Muscle layer of colon (tissue), 2 donors: ENCODE measurements around the gene OOSP1.
"Not testable (repeated sequence)": the region's sequence is repeated elsewhere in the genome, so short reads cannot be mapped to it uniquely, and the experiment has no call there.

Experiments
- H3K27ac ChIP-seq: one replicate; pipeline ENCODE4 v1.7.0; 2013; ENCODE audit warnings: low read depth, mild to moderate bottlenecking, low read length, moderate library complexity
- H3K27me3 ChIP-seq, 2 donors: one replicate each; pipeline ENCODE4 v1.7.0; 2013; ENCODE audit warnings: low read length in 2 of 2, mild to moderate bottlenecking in 2 of 2; ENCODE audit not compliant: insufficient read depth in 2 of 2, control insufficient read depth in 1 of 2
- H3K36me3 ChIP-seq: one replicate; pipeline ENCODE4 v1.7.0; 2013; ENCODE audit warnings: mild to moderate bottlenecking, low read length; ENCODE audit not compliant: insufficient read depth
- H3K4me1 ChIP-seq: one replicate; pipeline ENCODE4 v1.7.0; 2013; ENCODE audit warnings: mild to moderate bottlenecking, low read length; ENCODE audit not compliant: insufficient read depth
- H3K4me3 ChIP-seq, 2 donors: one replicate each; pipeline ENCODE4 v1.7.0; 2013; ENCODE audit warnings: low read length in 2 of 2, low read depth in 1 of 2, mild to moderate bottlenecking in 1 of 2, moderate library complexity in 1 of 2
- H3K9ac ChIP-seq: one replicate; pipeline ENCODE4 v1.7.0; 2013; ENCODE audit warnings: low read length
- H3K9me3 ChIP-seq: one replicate; pipeline ENCODE4 v1.7.0; 2013; ENCODE audit warnings: mild to moderate bottlenecking, low read length
- donor health status: abdominal sarcoma.
- donor health status: Adenocarcinoma of cecum.

OOSP1 gene

DNA sequence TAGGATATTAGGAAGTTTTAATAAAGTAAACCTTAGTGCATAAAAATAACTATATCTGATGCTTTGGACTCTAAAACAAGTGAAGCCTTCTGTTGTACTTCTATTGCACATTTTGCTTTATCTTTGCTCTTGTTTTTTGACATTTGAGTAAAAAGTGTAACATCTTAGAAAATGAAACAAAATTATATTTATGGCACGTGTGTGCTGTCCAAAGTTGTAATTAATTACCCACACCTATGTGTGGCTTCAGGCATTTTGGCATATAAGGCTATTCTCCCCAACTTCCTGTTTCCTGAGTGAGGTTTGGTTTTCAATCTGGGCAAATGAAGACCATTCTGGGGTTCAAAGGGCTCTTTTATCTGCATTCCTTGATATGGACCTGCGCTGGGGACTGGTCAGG lies at the start of gene OOSP1:
OOSP1 (plus strand) TSS at position 301 of the 400 bp plus-strand sequence; CDS start at position 324, 23 bp downstream.
- Histone ChIP-seq H3K4me1 (no peaks in the 10 kb centered on the region), H3K27me3 (no peaks in the 10 kb centered on the region), H3K36me3 (no peaks in the 10 kb centered on the region), H3K27ac (no peak within 1 kb of the TSS), H3K4me3 (no peak within 1 kb of the TSS), H3K9me3 (no peaks in the 10 kb centered on the region), H3K9ac (no peak within 1 kb of the TSS)

DNA sequence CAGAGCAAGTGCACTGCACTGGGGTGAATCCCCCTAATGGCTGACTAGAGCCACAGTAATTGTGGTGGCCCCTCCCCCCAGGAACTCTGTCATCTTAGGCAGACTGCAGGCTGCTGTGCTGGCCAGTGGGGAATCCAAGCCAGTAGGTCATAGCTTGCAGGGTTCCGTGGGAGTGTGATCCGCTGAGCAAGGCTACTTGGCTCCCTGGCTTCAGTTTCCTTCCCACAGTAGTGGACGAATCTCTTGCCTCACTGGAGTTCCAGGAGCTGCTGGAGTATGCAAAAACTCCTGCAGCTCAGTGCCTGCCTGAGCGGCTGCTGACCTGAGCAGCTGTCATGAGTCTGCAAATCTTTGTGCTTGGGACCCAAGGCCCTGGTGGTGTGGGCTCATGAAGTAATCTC lies 46.5 kb upstream of the OOSP1 start:
- H3K27me3 ChIP-seq = no peaks in the 10 kb centered on the region
- H3K4me3 ChIP-seq = no peak overlapping the region
- no peak overlapping the region for H3K27ac ChIP-seq
- no peaks in the 10 kb centered on the region for H3K36me3 ChIP-seq
- H3K9ac ChIP-seq = no peak overlapping the region
- H3K9me3 ChIP-seq = no peaks in the 10 kb centered on the region
- no peaks in the 10 kb centered on the region for H3K4me1 ChIP-seq

DNA sequence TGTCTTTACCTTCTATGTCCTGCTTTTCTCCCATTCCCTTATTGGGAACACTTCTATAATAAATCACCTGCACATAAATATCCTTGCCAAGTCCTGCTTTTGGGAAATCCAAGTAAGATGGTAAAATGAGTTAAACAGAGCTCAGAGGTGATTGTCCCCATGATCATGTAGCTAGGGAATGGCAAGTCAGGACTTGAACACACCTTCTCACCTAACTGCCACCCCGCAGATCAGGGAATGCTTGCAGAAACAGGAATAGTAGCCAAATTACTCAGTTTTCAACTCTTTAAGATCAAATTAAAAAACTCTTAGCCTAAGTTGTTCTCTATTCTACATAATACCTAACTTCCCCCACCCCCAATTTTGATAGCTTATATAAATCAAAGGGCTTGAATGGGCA lies 43.6 kb upstream of the OOSP1 start:
- Histone ChIP-seq H3K9ac (no peak overlapping the region), H3K36me3 (no peaks in the 10 kb centered on the region), H3K9me3 (no peaks in the 10 kb centered on the region), H3K27me3 (no peaks in the 10 kb centered on the region), H3K4me3 (no peak overlapping the region), H3K27ac (no peak overlapping the region), H3K4me1 (no peaks in the 10 kb centered on the region)

DNA sequence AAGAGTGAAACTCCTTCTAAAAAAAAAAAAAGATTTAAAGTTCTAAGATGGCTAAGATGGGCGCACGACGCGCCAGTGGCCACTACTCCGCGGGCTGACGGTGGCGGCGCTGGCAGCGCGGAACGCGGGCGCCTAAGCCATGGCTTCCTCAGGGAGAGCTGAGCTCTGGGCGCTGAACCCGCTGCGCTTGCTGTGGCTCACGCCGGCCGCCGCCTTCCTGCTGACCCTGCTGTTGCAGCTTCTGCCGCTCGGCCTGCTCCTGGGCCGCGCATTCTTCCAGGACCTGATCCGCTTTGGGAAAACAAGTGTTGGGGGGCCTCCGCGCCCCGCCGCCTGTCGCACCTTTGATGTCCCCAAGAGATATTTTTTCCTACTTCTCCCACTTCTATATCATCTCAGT lies 40.2 kb upstream of the OOSP1 start:
- Histone ChIP-seq H3K27me3 (no peaks in the 10 kb centered on the region), H3K9me3 (no peaks in the 10 kb centered on the region), H3K27ac (no peak overlapping the region), H3K4me1 (no peaks in the 10 kb centered on the region), H3K9ac (no peak overlapping the region), H3K36me3 (no peaks in the 10 kb centered on the region), H3K4me3 (no peak overlapping the region)

- Histone ChIP-seq H3K9me3 (no peaks in the 10 kb centered on the region), H3K36me3 (no peaks in the 10 kb centered on the region), H3K27me3 (no peaks in the 10 kb centered on the region), H3K4me1 (no peaks in the 10 kb centered on the region), H3K4me3 (no peak overlapping the region), H3K27ac (no peak overlapping the region), H3K9ac (no peak overlapping the region)
Observed at GRCh38 chr11:59898650-59899049, 39.6 kb upstream of the OOSP1 start.

GRCh38 chr11:59899532-59899931 lies 38.7 kb upstream of the OOSP1 start:
- Histone ChIP-seq H3K36me3 (no peaks in the 10 kb centered on the region), H3K9me3 (no peaks in the 10 kb centered on the region), H3K27me3 (no peaks in the 10 kb centered on the region), H3K9ac (no peak overlapping the region), H3K4me3 (no peak overlapping the region), H3K27ac (no peak overlapping the region), H3K4me1 (no peaks in the 10 kb centered on the region)

DNA sequence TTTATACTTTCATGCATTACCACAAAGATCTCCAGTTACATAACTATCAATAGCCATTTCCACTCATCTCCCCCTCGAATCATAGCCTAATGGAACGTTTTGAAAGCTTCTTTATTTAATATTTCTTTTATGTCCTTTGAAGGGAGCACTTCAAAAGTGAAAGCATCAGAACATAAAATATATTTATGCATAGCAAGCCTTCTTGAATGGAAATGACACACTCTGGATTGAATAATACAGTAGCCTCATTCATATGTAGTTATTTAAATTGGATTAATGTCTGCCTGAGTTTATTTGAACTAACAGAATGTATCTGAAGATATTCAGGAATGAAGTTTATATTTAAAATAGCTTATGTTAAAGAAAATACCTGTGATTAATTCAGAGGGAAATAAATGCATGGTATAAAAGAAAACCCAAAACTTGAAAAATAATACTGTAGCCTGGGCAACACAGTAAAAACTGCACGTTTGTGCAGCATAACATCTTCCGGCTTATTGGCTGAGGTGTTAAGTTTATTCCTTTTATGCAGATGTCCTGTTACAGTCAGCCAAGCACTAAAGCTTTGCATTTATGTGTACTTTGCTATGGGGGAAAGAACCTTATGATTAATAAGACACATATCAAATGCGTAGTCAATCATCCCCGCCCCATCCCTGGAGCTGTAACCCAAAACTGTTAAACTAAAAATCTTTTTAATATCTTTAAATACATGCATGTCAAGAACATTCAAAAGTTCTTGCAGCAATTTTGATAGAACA lies 37.7 kb upstream of the OOSP1 start:
- Histone ChIP-seq H3K36me3 (no peaks in the 10 kb centered on the region), H3K9ac (no peak overlapping the region), H3K4me3 (no peak overlapping the region), H3K9me3 (no peaks in the 10 kb centered on the region), H3K27me3 (no peaks in the 10 kb centered on the region), H3K4me1 (no peaks in the 10 kb centered on the region), H3K27ac (no peak overlapping the region)

DNA sequence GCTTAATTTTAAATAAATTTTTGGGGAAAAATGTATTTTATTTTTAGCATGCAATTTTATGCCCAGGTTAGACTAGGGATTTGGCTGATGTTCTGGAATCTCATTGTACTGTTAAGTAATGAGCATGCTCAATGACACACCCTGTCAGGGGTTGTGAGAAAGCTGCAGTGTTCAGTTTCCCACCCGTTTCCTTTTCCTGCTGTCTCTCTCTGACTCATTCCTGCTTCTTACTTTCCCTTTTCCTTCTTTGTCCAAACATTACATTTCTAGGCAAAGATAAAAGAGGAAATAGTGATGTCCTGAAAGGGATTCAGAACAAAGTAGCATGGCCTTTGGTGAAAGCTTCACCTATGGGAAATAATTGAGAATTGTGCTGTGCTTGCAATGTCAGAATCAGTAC lies 36.9 kb upstream of the OOSP1 start:
- no peak overlapping the region for H3K9ac ChIP-seq
- H3K27ac ChIP-seq = no peak overlapping the region
- no peaks in the 10 kb centered on the region for H3K36me3 ChIP-seq
- no peak overlapping the region for H3K4me3 ChIP-seq
- H3K27me3 ChIP-seq = no peaks in the 10 kb centered on the region
- H3K9me3 ChIP-seq = no peaks in the 10 kb centered on the region
- H3K4me1 ChIP-seq = no peaks in the 10 kb centered on the region

- H3K27me3 ChIP-seq, H3K36me3 ChIP-seq, H3K9me3 ChIP-seq, H3K4me1 ChIP-seq, H3K27ac ChIP-seq, H3K9ac ChIP-seq, H3K4me3 ChIP-seq: not testable (repeated sequence)
Observed at GRCh38 chr11:59903569-59903968, 34.7 kb upstream of the OOSP1 start.

DNA sequence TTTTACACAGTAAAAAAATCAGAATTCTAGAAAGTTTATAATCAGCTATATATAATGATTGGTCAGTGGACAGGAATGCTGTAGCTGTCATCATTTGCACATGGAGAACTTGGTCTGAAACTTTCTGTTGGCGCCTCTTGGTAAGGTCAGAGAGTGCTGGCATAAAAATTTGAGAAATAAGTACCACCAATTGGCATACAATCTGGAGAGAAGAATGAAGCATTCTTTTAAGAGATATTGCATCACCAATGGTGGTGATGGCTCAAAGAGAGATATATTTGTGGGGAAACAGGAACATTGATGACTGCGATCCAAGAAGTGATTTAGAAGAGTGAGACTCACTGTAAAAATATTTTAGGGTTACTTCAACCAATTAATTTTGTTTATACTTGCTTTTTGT lies 19.8 kb upstream of the OOSP1 start:
- no peaks in the 10 kb centered on the region for H3K36me3 ChIP-seq
- no peaks in the 10 kb centered on the region for H3K27me3 ChIP-seq
- no peaks in the 10 kb centered on the region for H3K4me1 ChIP-seq
- peaks cover 17% of the 10 kb centered on the region for H3K9me3 ChIP-seq
- H3K9ac ChIP-seq = no peak overlapping the region
- H3K27ac ChIP-seq = no peak overlapping the region
- H3K4me3 ChIP-seq = no peak overlapping the region

- Histone ChIP-seq H3K36me3 (no peaks in the 10 kb centered on the region), H3K9me3 (peaks cover 19% of the 10 kb centered on the region), H3K27me3 (no peaks in the 10 kb centered on the region), H3K9ac (no peak overlapping the region), H3K4me3 (no peak overlapping the region), H3K27ac (no peak overlapping the region), H3K4me1 (no peaks in the 10 kb centered on the region)
Observed at GRCh38 chr11:59918987-59919589, 19.1 kb upstream of the OOSP1 start.

DNA sequence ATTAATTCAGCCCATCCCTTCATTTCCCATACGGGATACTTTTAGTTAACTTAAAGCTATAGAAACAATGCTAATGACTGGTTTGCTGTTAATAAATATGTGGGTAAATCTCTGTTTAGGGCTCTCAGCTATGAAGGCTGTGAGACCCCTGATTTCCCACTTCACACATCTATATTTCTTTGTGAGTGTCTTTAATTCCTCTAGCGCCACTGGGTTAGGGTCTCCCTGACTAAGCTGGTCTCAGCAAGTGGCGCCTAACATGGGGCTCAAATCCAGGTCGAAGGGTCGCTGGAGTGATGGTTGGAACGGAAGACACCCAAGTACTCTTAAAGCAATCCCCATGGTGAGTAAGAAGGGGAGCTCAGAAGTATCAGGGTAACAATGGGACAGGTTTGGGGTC lies 14.4 kb upstream of the OOSP1 start:
- Histone ChIP-seq H3K4me1 (no peaks in the 10 kb centered on the region), H3K36me3 (no peaks in the 10 kb centered on the region), H3K9ac (no peak overlapping the region), H3K9me3 (peaks cover 19% of the 10 kb centered on the region), H3K27me3 (no peaks in the 10 kb centered on the region), H3K27ac (no peak overlapping the region), H3K4me3 (no peak overlapping the region)
